Activated T-cell treated with anti-CD3 and anti-CD28 coated beads, Interleukin-2, amount 50 U/mL, for 24 hours (primary cell): ENCODE data around the gene DNAJC18.
"Not testable (repeated sequence)": the region's sequence is repeated elsewhere in the genome, so short reads cannot be mapped to it uniquely, and the experiment has no call there.

Experiments used
- DNase-seq: peaks from one replicate; pipeline ENCODE4 v3.0.0-alpha.2; 2020
- H3K27ac Mint-ChIP-seq: 2 replicates; pipeline ENCODE4 v1.8.0; 2020; ENCODE audit warnings: mild to moderate bottlenecking, mixed read lengths
- H3K27me3 Mint-ChIP-seq: 2 replicates; pipeline ENCODE4 v1.8.0; 2020; ENCODE audit warnings: mixed read lengths
- H3K36me3 Mint-ChIP-seq: 2 replicates; pipeline ENCODE4 v1.8.0; 2020; ENCODE audit warnings: low read depth, mixed read lengths
- H3K4me1 Mint-ChIP-seq: 2 replicates; pipeline ENCODE4 v1.8.0; 2020; ENCODE audit warnings: low read depth, mixed read lengths
- H3K4me3 Mint-ChIP-seq: 2 replicates; pipeline ENCODE4 v1.8.0; 2020; ENCODE audit warnings: mild to moderate bottlenecking, moderate library complexity, mixed read lengths
- H3K9me3 Mint-ChIP-seq: 2 replicates; pipeline ENCODE4 v1.8.0; 2020; ENCODE audit warnings: mixed read lengths

DNAJC18 gene

DNA sequence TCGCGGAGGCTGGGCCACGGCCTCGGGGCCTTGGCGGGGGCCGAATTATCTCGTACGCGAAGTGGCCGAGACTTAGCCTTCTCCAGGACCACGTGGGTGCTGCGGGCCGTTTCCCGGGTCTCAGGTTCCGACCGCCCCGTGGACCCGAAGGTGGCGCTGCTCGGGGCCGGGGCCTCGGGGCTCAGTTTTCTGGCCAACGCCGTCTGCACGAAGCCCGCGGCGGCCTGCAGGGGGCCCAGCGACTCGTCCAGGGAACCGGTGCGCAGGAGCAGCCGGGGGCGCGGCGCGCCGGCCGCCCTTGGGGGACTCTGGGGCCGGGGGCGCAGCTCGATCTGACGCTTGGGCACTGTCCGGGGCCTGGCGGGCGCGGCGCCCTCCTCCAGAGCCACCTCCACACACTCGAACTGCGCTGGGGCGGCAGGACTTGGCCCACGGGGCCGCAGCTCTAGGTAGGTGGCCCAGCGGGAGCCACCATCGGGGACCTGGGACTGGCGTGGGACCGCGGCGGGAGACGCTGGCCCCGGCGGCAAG lies 45.1 kb downstream of the DNAJC18 start:
- peak overlapping the region; percentile 84 for H3K27ac Mint-ChIP-seq
- DNase-seq: peak; percentile 81
- H3K4me1 Mint-ChIP-seq: peaks cover 52% of the 10 kb centered on the region

DNA sequence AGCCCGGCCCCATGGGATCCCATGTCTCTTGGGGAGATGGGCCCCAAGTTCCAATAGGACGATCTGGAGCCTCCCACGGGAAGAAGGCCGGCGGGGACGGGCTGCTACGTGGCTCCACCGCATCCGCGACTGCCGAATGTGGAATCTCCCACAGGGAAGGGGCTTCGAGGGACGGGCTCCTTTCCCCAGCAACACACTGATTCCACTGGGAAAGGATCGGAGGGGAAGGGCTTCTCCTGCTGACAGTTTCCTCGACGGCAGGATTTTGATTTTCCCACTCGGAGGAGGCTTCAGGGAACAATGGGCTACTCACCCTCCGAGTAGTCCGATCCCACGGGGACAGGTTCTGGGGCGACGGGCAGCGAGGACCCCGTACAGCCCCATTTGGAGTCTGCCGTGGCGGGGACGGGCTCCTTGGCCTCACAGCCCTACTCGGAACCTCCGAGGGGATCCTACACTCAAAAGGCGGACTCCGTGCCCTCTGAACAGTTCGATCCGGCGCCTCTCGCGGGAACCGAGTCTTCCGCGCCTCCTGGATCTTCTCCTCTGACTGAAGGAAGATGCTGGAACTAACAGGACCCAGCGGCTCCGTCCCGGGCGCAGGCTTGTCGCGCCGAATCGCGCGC lies 45.7 kb downstream of the DNAJC18 start:
- H3K4me3 Mint-ChIP-seq: peak overlapping the region; percentile 90
- peak overlapping the region; percentile 84 for H3K27ac Mint-ChIP-seq
- peaks cover 53% of the 10 kb centered on the region for H3K4me1 Mint-ChIP-seq
- H3K36me3 Mint-ChIP-seq: peaks cover 39% of the 10 kb centered on the region
- no peaks in the 10 kb centered on the region for H3K9me3 Mint-ChIP-seq
- H3K27me3 Mint-ChIP-seq: no peaks in the 10 kb centered on the region
- no peak for DNase-seq

More for the DNA sequence above, 45.1 kb downstream of the DNAJC18 start:
- no peaks in the 10 kb centered on the region for H3K9me3 Mint-ChIP-seq
- H3K27me3 Mint-ChIP-seq: no peaks in the 10 kb centered on the region
- peaks cover 39% of the 10 kb centered on the region for H3K36me3 Mint-ChIP-seq
- peak overlapping the region; percentile 90 for H3K4me3 Mint-ChIP-seq

DNA sequence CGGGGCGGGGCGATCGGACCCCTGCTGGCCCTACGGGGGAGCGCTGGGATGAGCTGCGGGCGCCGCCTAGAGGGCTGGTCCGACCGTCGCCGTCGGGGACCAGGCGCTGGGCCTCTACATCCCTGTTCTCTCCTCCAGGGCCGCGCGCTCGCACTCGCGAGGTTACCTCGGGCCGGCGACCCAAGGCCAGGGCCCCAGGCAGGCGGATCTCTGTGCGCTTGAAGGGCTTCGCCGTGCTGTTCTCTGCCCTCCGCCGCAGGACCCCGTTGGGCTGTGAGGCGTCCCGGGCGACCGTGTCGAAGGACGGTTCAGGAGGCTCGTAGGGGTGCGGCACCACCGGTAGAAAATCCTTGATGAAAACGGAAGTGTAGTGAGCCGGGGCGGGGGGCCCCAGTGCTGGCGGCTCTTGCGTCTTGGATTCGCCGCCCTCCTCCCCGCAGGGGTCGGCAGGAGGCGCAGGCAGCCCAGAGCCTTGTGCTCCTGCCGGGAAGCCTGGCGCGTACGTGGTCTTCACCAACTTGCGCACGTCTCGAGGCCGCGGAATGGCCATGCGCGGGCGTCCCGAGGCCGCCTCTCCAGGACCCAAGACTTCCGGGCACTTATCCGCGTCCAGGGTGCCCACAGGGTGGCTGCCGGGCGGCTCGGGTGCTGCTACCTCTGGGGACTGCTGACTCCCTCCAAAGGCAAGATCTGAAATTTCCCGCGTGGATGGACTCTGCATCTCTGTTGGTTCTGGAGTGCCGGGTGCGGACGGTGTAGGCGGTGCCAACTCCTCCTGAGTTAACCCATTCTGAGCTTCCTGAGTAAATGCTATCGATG lies 46.4 kb downstream of the DNAJC18 start:
- H3K9me3 Mint-ChIP-seq: no peaks in the 10 kb centered on the region
- peaks cover 36% of the 10 kb centered on the region for H3K36me3 Mint-ChIP-seq
- H3K4me1 Mint-ChIP-seq: peaks cover 53% of the 10 kb centered on the region
- H3K27me3 Mint-ChIP-seq: no peaks in the 10 kb centered on the region
- peak overlapping the region; percentile 90 for H3K4me3 Mint-ChIP-seq
- H3K27ac Mint-ChIP-seq: peak overlapping the region; percentile 91
- DNase-seq: peak; percentile 88

DNA sequence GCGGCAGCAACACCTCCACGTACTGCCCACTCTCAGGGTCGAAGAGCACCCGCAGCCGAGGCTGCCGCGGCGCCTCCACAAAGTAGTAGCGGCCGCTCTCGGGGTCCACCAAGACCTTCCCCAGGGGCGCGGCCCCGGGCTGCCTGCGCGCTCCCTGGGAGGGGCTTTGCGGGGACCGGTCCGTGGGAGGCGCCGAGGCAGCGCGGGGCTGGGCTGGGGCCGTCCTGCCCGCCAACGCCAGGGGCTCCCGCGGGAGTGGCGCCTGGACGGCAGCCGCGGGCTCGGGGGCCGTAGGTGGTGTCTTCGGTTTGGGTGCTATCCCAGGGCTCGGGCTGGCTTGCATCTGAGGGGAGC lies 47.0 kb downstream of the DNAJC18 start:
- Mint-ChIP-seq H3K36me3 (peaks cover 35% of the 10 kb centered on the region), H3K4me1 (peaks cover 53% of the 10 kb centered on the region), H3K27me3 (no peaks in the 10 kb centered on the region), H3K27ac (peak overlapping the region; percentile 91), H3K4me3 (peak overlapping the region; percentile 90), H3K9me3 (no peaks in the 10 kb centered on the region)
- no peak for DNase-seq

DNA sequence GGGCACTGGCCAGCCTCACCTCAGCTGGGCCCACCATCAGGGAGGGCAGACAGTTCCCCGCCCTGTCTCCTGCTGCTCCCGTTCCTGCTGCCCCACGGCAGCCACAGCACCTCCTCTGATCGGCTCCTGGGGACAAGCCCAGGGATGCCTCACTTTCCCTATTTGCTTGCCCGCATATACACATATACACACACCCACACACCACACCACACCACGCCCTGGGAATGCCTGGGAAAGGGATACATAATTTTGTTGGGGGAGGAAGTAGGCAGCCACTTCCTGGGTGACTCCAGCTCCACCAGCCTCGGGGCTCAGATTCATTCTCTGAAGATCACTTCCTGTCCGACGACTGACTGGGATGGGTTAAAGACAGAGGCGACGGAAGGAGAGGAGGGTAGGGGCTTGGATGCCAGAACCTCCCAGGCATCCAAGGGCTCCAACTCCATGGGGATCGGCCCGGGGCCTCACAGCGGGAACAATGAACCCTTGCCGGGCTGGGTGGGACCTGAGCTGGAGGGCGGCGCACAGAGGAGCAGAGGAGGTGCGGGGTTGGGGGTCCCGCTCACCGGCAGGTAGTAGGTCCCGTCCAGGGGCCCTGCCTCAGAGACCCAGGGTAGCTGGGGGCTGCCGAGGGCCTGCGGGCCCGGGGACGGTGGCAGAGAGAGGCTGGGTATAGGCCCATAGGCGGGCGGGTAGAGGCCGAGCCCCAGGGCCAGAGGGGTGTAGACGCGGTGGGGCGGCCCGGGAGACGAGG lies 47.6 kb downstream of the DNAJC18 start:
- no peaks in the 10 kb centered on the region for H3K9me3 Mint-ChIP-seq
- peak overlapping the region; percentile 95 for H3K27ac Mint-ChIP-seq
- no peaks in the 10 kb centered on the region for H3K27me3 Mint-ChIP-seq
- H3K36me3 Mint-ChIP-seq: peaks cover 30% of the 10 kb centered on the region
- peak overlapping the region; percentile 90 for H3K4me3 Mint-ChIP-seq
- peaks cover 50% of the 10 kb centered on the region for H3K4me1 Mint-ChIP-seq
- DNase-seq: no peak

DNA sequence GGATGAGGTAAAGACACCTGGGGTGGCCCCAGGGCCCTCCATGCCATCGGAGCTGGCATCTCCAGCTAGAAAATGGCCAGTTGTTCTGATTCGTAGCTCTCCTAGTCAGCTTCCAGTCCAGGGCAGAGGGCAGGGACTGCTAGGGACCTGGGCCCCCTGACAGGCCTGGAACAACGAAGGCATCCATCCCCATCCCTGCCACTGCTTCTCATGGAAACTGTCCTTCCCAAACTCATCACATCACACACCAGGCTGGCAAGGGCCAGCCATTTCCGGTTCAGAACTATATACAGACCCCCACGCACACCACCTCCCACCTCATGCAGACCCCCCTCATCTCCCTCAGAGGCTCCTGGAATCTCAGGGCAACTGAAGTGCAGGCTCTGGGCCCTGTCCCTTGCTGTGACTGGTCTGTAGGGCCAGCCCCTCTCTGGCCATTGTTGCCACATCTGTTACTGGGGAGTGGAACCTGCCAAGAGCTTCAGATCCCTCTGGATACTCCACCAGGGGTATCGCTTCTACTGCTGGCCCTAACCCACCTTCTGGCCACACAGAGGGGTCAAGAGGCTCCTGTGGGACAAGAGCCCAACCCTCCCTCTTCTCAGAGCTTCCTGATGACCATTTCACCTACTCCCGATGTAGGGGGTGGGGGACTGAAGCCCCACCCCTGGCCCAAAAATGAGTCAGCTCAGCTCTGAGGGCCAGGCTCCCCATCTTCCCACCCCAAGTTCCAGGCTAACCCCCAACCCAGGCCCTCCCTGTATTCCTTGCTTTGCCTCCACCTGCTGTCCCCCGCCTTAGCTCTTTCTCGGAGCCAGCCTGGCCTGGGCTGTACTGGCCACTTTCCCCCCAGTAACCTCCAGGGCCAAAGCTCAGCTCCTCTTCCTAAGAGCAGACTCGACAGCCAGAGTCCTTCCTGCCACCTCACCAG lies 48.4 kb downstream of the DNAJC18 start:
- Mint-ChIP-seq H3K4me1 (peaks cover 52% of the 10 kb centered on the region), H3K4me3 (peak overlapping the region; percentile 90), H3K36me3 (peaks cover 25% of the 10 kb centered on the region), H3K9me3 (no peaks in the 10 kb centered on the region), H3K27me3 (no peaks in the 10 kb centered on the region), H3K27ac (peak overlapping the region; percentile 95)
- no peak for DNase-seq

DNA sequence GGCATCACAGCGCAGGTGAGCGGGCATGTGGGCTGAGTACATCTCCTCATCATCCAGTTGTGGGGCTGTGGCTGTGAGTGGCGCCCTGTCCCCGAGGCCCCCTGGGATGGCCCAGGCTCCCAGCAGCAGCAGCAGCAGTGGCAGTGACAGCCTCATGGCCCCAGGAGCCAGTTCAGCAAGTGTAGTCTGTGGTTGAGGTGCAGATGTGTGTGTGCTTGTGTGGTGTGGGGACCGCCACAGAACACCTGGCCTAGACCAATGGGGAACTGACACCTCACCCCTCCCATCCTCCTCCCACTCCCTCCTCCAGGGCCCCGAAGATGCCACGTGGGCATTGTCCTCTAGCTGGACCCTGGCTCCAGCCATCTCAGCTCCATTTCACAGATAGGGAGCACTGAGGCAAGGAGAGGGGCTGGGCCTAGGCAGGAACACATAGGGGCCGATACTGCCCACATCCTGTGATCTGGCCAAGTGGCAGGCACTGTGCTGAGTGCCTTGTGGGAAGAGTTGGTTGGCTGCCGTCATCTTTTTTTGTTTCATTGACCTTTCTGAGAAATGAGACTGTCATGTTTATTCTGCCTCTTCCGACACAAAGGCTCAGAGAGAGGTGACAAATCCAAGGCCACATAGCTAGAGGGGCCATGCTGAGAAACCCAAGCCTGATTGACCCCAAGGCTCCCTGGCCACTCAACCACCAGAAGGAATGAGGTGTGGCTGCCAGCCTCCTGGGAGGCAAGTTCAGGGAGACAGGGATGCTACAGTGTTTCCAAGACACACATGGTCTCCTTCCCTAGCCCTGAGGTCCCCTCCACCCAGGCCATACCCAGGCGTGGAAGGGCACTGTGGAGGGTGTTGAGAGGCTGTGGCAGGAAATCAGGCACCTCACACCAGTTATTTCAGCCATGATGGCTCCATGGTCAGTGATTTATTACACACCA lies 49.4 kb downstream of the DNAJC18 start, which contains the start of gene MZB1:
MZB1 (minus strand) TSS at position 213 of the 938 bp plus-strand sequence; CDS start at position 156, 57 bp downstream.
- no peaks in the 10 kb centered on the region for H3K9me3 Mint-ChIP-seq
- DNase-seq: peak; percentile 78
- peak within 1 kb of the TSS; percentile 90 for H3K4me3 Mint-ChIP-seq
- no peaks in the 10 kb centered on the region for H3K27me3 Mint-ChIP-seq
- peaks cover 58% of the 10 kb centered on the region for H3K4me1 Mint-ChIP-seq
- peaks cover 19% of the 10 kb centered on the region for H3K36me3 Mint-ChIP-seq
- H3K27ac Mint-ChIP-seq: peak within 1 kb of the TSS; percentile 95

DNA sequence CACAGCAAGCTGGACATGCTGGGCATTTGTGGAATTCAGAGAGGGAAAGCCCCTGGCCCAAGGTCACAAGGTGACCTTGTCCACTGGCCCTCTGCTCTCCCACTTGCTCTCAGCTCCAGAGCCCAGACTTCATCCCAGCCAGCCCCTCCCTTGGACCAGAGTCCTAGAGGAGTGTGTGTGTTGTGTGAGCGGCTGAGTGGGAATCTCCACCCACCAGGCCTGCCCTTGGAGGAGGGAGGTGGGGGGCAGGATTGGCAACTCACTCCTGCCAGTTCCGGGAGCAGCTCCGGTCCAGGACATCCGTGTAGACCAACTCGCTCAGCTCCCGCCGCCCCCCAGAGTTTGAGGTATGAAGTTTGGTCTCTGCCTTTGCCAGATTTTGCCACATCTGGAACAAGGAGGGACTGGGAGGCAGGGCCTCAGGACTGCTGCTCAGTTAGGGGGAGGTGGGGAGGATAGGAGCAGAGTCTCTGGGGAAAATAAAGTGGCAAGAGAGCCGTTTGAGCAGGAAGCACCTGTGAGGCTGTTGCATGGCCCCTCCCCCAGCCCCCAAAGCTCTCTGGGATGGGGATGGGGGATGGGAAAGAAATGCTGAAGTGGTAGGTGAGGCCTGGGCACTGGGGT lies 51.0 kb downstream of the DNAJC18 start:
- Mint-ChIP-seq H3K4me3 (peak overlapping the region; percentile 23), H3K36me3 (peaks cover 15% of the 10 kb centered on the region), H3K4me1 (peaks cover 63% of the 10 kb centered on the region), H3K27me3 (no peaks in the 10 kb centered on the region), H3K9me3 (no peaks in the 10 kb centered on the region), H3K27ac (peak overlapping the region; percentile 57)
- no peak for DNase-seq

DNA sequence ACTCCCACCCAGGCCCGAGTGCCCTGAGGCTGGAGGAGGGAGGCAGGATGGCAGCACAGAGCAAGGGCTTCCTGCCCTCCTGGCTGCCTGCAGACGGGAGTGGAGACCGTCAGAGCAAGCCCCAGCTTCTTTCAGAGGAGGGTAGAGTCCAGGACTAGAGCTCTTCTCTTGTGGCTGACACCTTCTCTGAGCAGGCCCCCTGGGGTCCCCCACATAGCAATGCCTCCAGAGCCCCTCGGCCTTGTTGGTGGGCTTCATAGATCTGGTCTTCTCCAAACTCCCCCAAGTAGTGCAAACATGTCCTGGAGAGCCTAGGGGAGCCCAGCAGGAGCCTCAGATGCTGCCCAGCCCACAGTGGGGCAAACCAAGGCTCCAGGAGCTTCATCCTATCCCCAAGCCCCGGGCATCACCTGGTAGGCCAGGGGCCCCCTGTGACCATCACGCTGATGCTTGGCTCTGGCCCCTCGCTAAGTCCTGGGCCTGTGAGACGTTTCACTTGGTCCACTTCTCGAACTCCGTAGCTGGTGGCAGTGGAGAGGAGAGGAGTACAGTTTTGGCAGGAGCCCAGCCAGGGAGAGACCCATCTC lies 51.6 kb downstream of the DNAJC18 start:
- Mint-ChIP-seq H3K36me3 (peaks cover 10% of the 10 kb centered on the region), H3K9me3 (no peaks in the 10 kb centered on the region), H3K4me3 (peak overlapping the region; percentile 23), H3K27ac (peak overlapping the region; percentile 57), H3K4me1 (peaks cover 58% of the 10 kb centered on the region), H3K27me3 (no peaks in the 10 kb centered on the region)
- no peak for DNase-seq

DNA sequence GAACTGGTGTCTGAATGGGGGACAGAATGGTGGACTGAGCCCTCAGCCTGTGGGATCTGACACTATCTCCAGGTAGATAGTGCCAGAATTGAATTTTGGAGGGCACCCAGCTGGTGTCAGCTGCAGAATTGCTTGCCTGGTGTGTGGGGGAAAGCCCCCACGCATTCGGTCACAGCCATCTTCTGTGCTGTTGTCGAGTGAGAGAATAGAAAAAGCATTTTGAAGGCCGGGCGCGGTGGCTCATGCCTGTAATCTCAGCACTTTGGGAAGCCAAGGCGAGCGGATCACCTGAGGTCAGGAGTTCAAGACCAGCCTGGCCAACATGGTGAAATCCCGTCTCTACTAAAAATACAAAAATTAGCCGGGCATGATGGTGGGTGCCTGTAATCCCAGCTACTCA lies 52.4 kb downstream of the DNAJC18 start:
- not testable (repeated sequence) for DNase-seq, H3K27me3 Mint-ChIP-seq, H3K9me3 Mint-ChIP-seq, H3K4me3 Mint-ChIP-seq, H3K36me3 Mint-ChIP-seq
- peaks cover 56% of the 10 kb centered on the region for H3K4me1 Mint-ChIP-seq
- peak overlapping the region; percentile 6 for H3K27ac Mint-ChIP-seq

DNA sequence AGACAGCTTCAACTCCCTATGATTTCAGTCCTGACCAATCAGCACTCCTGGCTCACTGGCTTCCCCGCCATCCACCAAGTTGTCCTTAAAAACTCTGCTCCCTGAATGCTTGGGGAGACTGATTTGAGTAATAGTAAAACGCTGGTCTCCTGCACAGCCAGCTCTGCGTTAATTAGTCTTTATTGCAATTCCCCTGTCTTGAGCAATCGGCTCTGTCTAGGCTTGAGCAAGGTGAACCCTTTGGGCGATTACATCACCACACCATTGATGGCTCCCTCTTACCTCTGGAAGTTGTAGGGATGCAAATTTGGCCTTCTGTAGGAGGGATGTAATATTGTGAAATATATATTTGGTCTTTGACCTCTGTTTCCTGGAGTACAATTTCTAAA lies 53.3 kb downstream of the DNAJC18 start:
- peaks cover 48% of the 10 kb centered on the region for H3K4me1 Mint-ChIP-seq
- H3K4me3 Mint-ChIP-seq: no peak overlapping the region
- peaks cover 2% of the 10 kb centered on the region for H3K36me3 Mint-ChIP-seq

More for the DNA sequence above, 53.3 kb downstream of the DNAJC18 start:
- H3K27me3 Mint-ChIP-seq: no peaks in the 10 kb centered on the region
- H3K9me3 Mint-ChIP-seq: no peaks in the 10 kb centered on the region
- DNase-seq: no peak
- peak overlapping the region; percentile 77 for H3K27ac Mint-ChIP-seq
